Adrenal gland (tissue), 19 donors: ENCODE results near the gene MRPS7. TPM values are rescaled to one million over a fixed set of nuclear protein-coding genes. Genes with fewer than 3 reads are reported as not detected.

Source experiments
- DNase-seq, 7 donors: peaks; one replicate each; pipeline ENCODE4 v3.0.0-alpha.2; 2019 to 2020
- H3K27ac ChIP-seq, 5 donors: fragments of 200-600 bp; sonication (generic) in 4 of 5; 1 replicate in 3 of 5; 2 replicates in 2 of 5; pipeline versions ENCODE4 v1.5.1 to v1.8.0; 2016 to 2020; ENCODE audit warnings: mild to moderate bottlenecking in 1 of 5
- H3K27me3 ChIP-seq: fragments of 200-600 bp; 2 replicates; pipeline ENCODE4 v1.8.0; 2021
- H3K36me3 ChIP-seq, 2 donors: fragments of 200-600 bp; replicated peaks in 1 of 2; 1 replicate in 1 of 2; 2 replicates in 1 of 2; pipeline versions ENCODE4 v1.5.1 to v1.8.0; 2018 to 2022
- H3K4me1 ChIP-seq, 2 donors: fragments of 200-600 bp; replicated peaks in 1 of 2; 1 replicate in 1 of 2; 2 replicates in 1 of 2; pipeline versions ENCODE4 v1.5.1 to v1.8.0; 2018 to 2021
- H3K4me3 ChIP-seq, 4 donors: fragments of 200-600 bp; sonication (generic) in 3 of 4; one replicate each; pipeline ENCODE4 v1.5.1; 2016 to 2018
- H3K9me3 ChIP-seq, 3 donors: fragments of 200-600 bp; sonication (generic) in 1 of 3; replicated peaks in 1 of 3; 1 replicate in 2 of 3; 2 replicates in 1 of 3; pipeline versions ENCODE4 v1.5.1 to v1.8.0; 2016 to 2021
- CTCF ChIP-seq, 6 experiments: fragments of 450-650 bp in 4 of 6; fragments of 200-600 bp in 2 of 6; sonication (generic) in 1 of 6; IDR thresholded peaks; 1 replicate in 5 of 6; 2 replicates in 1 of 6; pipeline versions ENCODE4 v1.5.1 to v1.8.0; 2016 to 2021; ENCODE audit warnings: antibody characterized with exemption in 6 of 6, mild to moderate bottlenecking in 2 of 6, moderate library complexity in 1 of 6
- POLR2A ChIP-seq, 2 donors: fragments of 450-650 bp; IDR thresholded peaks; one replicate each; pipeline ENCODE4 v1.6.1; 2017; ENCODE audit warnings: antibody characterized with exemption in 2 of 2, mild to moderate bottlenecking in 2 of 2, moderate library complexity in 1 of 2
- WGBS, 4 donors: extraction: QIAGEN DNeasy Blood & Tissue Kit in 2 of 4; methylation state at CpG; one replicate each; pipeline versions ENCODE4 v1.1.5 to v1.1.7; 2013 to 2017; 5-methylcytosine and 5-hydroxymethylcytosine counted together
- intact Hi-C, 2 donors: fragments of 100-400 bp; cut with DNase I; formaldehyde crosslinking; loops; one replicate each; pipeline versions ENCODE4 v1.14.1 to v1.15.0; 2022 to 2023
- long read RNA-seq, 10 donors: library from polyadenylated mRNA in 3 of 10; unstranded in 2 of 10; stranded (forward) in 1 of 10; transcript quantifications; one replicate each; pipeline ENCODE4 v2.0.0 and lab custom pipeline, GENCODE V29; 2021 to 2026
- polyA plus RNA-seq, 3 donors: library from polyadenylated mRNA; stranded (reverse); fragments of 200-250 nt in 2 of 3; fragments of 350-450 nt in 1 of 3; fragmentation: Illumina TruSeq in 1 of 3; extraction: RNeasy Lipid Tissue Mini Kit (QIAGEN cat#74804) in 1 of 3; gene quantifications; one replicate each; pipeline ENCODE4 v1.2.3, GENCODE V29; 2013 to 2014
- total RNA-seq, 9 donors: library from RNA; depleted of rRNA in 4 of 9; stranded (reverse); fragments of >200 nt in 4 of 9; fragments of 120-200 nt in 1 of 9; fragmentation: NEBNext Ultra II Directional in 1 of 9; extraction: Animal tissue kit (Norgen Biotek cat#: 25700) in 1 of 9; gene quantifications; one replicate each; pipeline versions ENCODE4 v1.1.0 to v1.2.4, GENCODE V29; 2013 to 2023
- donor health status: healthy with polysubstance abuse.
- donor health status: Bipolar disorder and iron deficiency.
- donor health status: DM: yes; HTN: yes; CAD: no.
- donor health status: DM: no; HTN: no; CAD: no.
- donor health status: DM: no; HTN: no; CAD: no.
- donor health status: DM: yes; HTN: yes; CAD: no.

MRPS7 gene
- total RNA-seq, result 100 to 1,000 TPM in 1 of 9 donors, 10 to 100 TPM in 8; 47.7 to 127 (median 73.0) TPM
- polyA plus RNA-seq, result 100 to 1,000 TPM in 1 of 3 donors, 10 to 100 TPM in 2; 52.5 to 112 (median 87.7) TPM
- long read RNA-seq, donor 1, transcript MRPS7-201 (5 exons, 1,406 nt), result major isoform, 82 of 117 reads
- long read RNA-seq, donor 1, partial matches to known transcripts, result 24 of 117 reads
- long read RNA-seq, donor 1, other reads (novel, unspliced or antisense), result 8 of 117 reads
- long read RNA-seq, donor 2, transcript MRPS7-203 (4 exons, 1,638 nt), result minor isoform, 5 of 57 reads
- long read RNA-seq, donor 2, transcript MRPS7-201 (5 exons, 1,406 nt), result major isoform, 51 of 57 reads
- long read RNA-seq, donor 2, partial matches to known transcripts, result 0 of 57 reads
- long read RNA-seq, donor 2, other reads (novel, unspliced or antisense), result 0 of 57 reads
- long read RNA-seq, donor 3, transcript MRPS7-201 (5 exons, 1,406 nt), result major isoform, 67 of 70 reads
- long read RNA-seq, donor 3, partial matches to known transcripts, result 0 of 70 reads
- long read RNA-seq, donor 3, other reads (novel, unspliced or antisense), result 0 of 70 reads
- long read RNA-seq, donor 4, transcript MRPS7-201 (5 exons, 1,406 nt), result major isoform, 141 of 154 reads
- long read RNA-seq, donor 4, partial matches to known transcripts, result 1 of 154 reads
- long read RNA-seq, donor 4, other reads (novel, unspliced or antisense), result 6 of 154 reads
- long read RNA-seq, donor 5, transcript MRPS7-201 (5 exons, 1,406 nt), result major isoform, 157 of 186 reads
- long read RNA-seq, donor 5, transcript MRPS7-203 (4 exons, 1,638 nt), result minor isoform, 7 of 186 reads
- long read RNA-seq, donor 5, partial matches to known transcripts, result 3 of 186 reads
- long read RNA-seq, donor 5, other reads (novel, unspliced or antisense), result 19 of 186 reads
- long read RNA-seq, donor 6, transcript MRPS7-203 (4 exons, 1,638 nt), result minor isoform, 6 of 60 reads
- long read RNA-seq, donor 6, transcript MRPS7-201 (5 exons, 1,406 nt), result major isoform, 44 of 60 reads
- long read RNA-seq, donor 6, partial matches to known transcripts, result 1 of 60 reads
- long read RNA-seq, donor 6, other reads (novel, unspliced or antisense), result 9 of 60 reads
- long read RNA-seq, donor 7, transcript MRPS7-201 (5 exons, 1,406 nt), result major isoform, 17 of 25 reads
- long read RNA-seq, donor 7, partial matches to known transcripts, result 7 of 25 reads
- long read RNA-seq, donor 7, other reads (novel, unspliced or antisense), result 0 of 25 reads
- long read RNA-seq, donor 8, transcript MRPS7-201 (5 exons, 1,406 nt), result major isoform, 79 of 104 reads
- long read RNA-seq, donor 8, transcript MRPS7-203 (4 exons, 1,638 nt), result minor isoform, 5 of 104 reads
- long read RNA-seq, donor 8, partial matches to known transcripts, result 17 of 104 reads
- long read RNA-seq, donor 8, other reads (novel, unspliced or antisense), result 0 of 104 reads
- long read RNA-seq, donor 9, transcript MRPS7-201 (5 exons, 1,406 nt), result major isoform, 54 of 57 reads
- long read RNA-seq, donor 9, partial matches to known transcripts, result 0 of 57 reads
- long read RNA-seq, donor 9, other reads (novel, unspliced or antisense), result 0 of 57 reads
- long read RNA-seq, donor 10, transcript MRPS7-201 (5 exons, 1,406 nt), result major isoform, 26 of 30 reads
- long read RNA-seq, donor 10, partial matches to known transcripts, result 0 of 30 reads
- long read RNA-seq, donor 10, other reads (novel, unspliced or antisense), result 0 of 30 reads

DNA sequence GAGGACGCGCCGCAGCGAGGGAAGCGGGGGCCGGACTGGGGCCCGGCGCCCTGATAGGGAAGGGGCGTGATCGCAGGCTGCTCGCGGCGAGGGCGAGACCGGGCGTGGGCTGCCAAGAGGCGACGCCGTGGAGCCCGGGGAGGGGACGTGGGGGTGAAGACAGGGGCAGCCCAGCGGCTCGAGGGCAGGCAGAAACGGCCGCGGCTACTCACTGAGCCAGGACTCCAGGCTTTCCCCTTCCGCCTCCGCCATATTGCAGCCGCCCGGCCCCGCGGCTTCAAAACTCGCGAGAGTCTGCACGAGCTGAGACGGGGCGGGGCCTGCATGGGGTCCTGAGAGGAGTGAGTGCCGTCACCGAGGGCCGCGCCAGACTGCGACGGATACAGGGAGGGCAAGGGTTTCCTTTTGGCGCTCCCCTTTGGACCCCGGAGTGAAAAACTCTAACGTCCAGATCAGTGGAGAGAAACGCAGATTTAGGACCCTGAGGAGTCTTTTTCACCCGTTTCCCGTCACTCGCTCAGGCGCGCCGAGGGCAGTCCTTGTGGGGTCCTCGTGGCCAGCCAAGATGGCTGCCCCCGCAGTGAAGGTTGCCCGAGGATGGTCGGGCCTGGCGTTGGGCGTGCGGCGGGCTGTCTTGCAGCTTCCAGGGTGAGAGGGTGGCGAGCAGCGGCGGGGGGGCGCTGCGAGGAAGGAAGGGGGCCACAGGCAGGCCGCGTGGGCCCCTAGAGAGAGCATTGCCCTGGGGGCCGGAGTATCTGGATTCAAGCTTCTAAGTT is at the start of gene MRPS7, which contains the start of gene GGA3:
Gene MRPS7, plus strand, starts transcription at position 544 of the 776 bp plus-strand sequence. Its CDS starts 22 bp downstream, at position 566.
Gene GGA3, minus strand, starts transcription at position 271 of the 776 bp plus-strand sequence. Its CDS starts 19 bp downstream, at position 252.
- H3K9me3 ChIP-seq, result no peaks in the 10 kb centered on the region
- H3K27ac ChIP-seq, result peak within 1 kb of the TSS; percentile 86 to 99 (median 95)
- peak within 1 kb of the TSS; percentile 68 to 99 (median 92) for H3K4me3 ChIP-seq
- WGBS, 4 donors, result 0 to 1% (median 0%) methylated on average over 7 to 68 of the region's 69 CpGs
- intact Hi-C loops, result no loop called here
- no peaks in the 10 kb centered on the region for H3K27me3 ChIP-seq
- DNase-seq, result peak; percentile 94 to 97 (median 95)
- peak; percentile 51 to 66 for TF ChIP-seq POLR2A (IDR thresholded peaks at IDR 0.05)
- peak in 1 of 6 experiments; percentile 18 for TF ChIP-seq CTCF (IDR thresholded peaks at IDR 0.05)
- peaks cover 14 to 26% of the 10 kb centered on the region in 2 donors for H3K4me1 ChIP-seq
- peaks cover 0 to 34% of the 10 kb centered on the region in 2 donors for H3K36me3 ChIP-seq

DNA sequence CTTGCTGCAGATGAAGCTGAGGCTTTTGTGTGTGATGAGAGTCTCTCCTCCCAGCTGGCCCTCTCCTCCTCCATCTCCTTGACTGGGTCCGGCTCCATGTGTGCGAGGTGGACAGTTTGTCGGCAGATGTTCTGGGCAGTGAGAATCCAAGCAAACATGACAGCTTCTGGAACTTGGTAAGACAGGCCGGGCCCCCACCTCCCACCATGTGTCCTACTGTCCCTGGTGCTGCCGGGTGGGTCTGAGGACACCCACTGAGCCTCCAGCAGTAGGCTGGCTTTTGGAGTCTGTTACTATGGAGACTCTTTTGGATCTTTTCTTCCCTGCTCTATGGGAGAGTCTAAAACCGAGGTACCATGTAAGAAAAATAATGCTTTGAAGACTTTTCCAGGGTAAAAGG is 43.5 kb upstream of the MRPS7 start:
- peaks cover 0 to 68% of the 10 kb centered on the region in 2 donors for H3K36me3 ChIP-seq
- H3K27me3 ChIP-seq, result no peaks in the 10 kb centered on the region
- TF ChIP-seq CTCF (IDR thresholded peaks at IDR 0.05), result no peak
- WGBS, 4 donors, result 84 to 97% (median 89%) methylated on average over 6 of the region's 6 CpGs
- no peaks in the 10 kb centered on the region for H3K9me3 ChIP-seq
- no peaks in the 10 kb centered on the region for H3K4me1 ChIP-seq
- no peak overlapping the region for H3K4me3 ChIP-seq
- no peak overlapping the region for H3K27ac ChIP-seq
- intact Hi-C loops, result no loop called here
- no peak for DNase-seq

GRCh38 chr17:75219815-75220214 is 41.9 kb upstream of the MRPS7 start:
- no peak for DNase-seq
- Histone ChIP-seq H3K27ac (no peak overlapping the region), H3K4me1 (no peaks in the 10 kb centered on the region), H3K36me3 (peaks cover 0 to 60% of the 10 kb centered on the region in 2 donors), H3K4me3 (no peak overlapping the region), H3K27me3 (no peaks in the 10 kb centered on the region), H3K9me3 (no peaks in the 10 kb centered on the region)
- 92 to 100% (median 99%) methylated on average over 1 to 3 of the region's 3 CpGs for WGBS, 4 donors
- no peak for TF ChIP-seq CTCF (IDR thresholded peaks at IDR 0.05)
- no peak for TF ChIP-seq POLR2A (IDR thresholded peaks at IDR 0.05)
- intact Hi-C loops, result no loop called here
